Fibroblast of lung (primary cell): ENCODE results near the gene LRRC8D. TPM values are rescaled to one million over a fixed set of nuclear protein-coding genes. Genes with fewer than 3 reads are reported as not detected.
A peak's percentile ranks its signal among the peaks of the same experiment; 100 is the strongest.

Experiments
- DNase-seq, 2 donors: peaks; one replicate each; pipeline versions ENCODE4 v3.0.0 to v3.0.0-alpha.2; 2010; ENCODE audit warnings: low read depth in 2 of 2
- H2AFZ ChIP-seq: 2 replicates; pipeline ENCODE4 v1.5.1; 2012; ENCODE audit warnings: low read length, control low read depth, inconsistent platforms
- H3K27ac ChIP-seq: 2 replicates; pipeline ENCODE4 v1.5.1; 2011; ENCODE audit warnings: low read length, control low read depth; ENCODE audit not compliant: insufficient read depth
- H3K27me3 ChIP-seq: 2 replicates; pipeline ENCODE4 v1.5.1; 2011; ENCODE audit warnings: mild to moderate bottlenecking, low read length; ENCODE audit not compliant: control insufficient read depth, insufficient read depth
- H3K36me3 ChIP-seq: 2 replicates; pipeline ENCODE4 v1.5.1; 2011; ENCODE audit warnings: low read length; ENCODE audit not compliant: control insufficient read depth, insufficient read depth
- H3K4me1 ChIP-seq: 2 replicates; pipeline ENCODE4 v1.5.1; 2011; ENCODE audit warnings: low read length; ENCODE audit not compliant: control insufficient read depth, insufficient read depth; ENCODE audit errors: extremely low read depth
- H3K4me2 ChIP-seq: 2 replicates; pipeline ENCODE4 v1.5.1; 2011; ENCODE audit warnings: low read length, control low read depth; ENCODE audit not compliant: insufficient read depth; ENCODE audit errors: extremely low read depth
- H3K4me3 ChIP-seq, 4 experiments: fragments of 200-600 bp in 1 of 4; sonication (generic) in 1 of 4; replicated peaks in 1 of 4; 2 replicates each; pipeline ENCODE4 v1.5.1; 2011 to 2016; ENCODE audit warnings: low read length in 4 of 4, low read depth in 3 of 4, mild to moderate bottlenecking in 3 of 4, control low read depth in 2 of 4, inconsistent platforms in 1 of 4, mixed read lengths in 1 of 4; ENCODE audit not compliant: insufficient read depth in 1 of 4; ENCODE audit errors: control extremely low read depth in 1 of 4
- H3K79me2 ChIP-seq: 2 replicates; pipeline ENCODE4 v1.5.1; 2012; ENCODE audit warnings: mild to moderate bottlenecking, low read length, inconsistent platforms; ENCODE audit not compliant: control insufficient read depth, insufficient read depth
- H3K9ac ChIP-seq: 2 replicates; pipeline ENCODE4 v1.5.1; 2011; ENCODE audit warnings: mild to moderate bottlenecking, low read length, control low read depth; ENCODE audit not compliant: insufficient read depth
- H3K9me3 ChIP-seq: 2 replicates; pipeline ENCODE4 v1.5.1; 2012; ENCODE audit warnings: low read depth, low read length; ENCODE audit not compliant: control insufficient read depth, insufficient read depth
- H4K20me1 ChIP-seq: 2 replicates; pipeline ENCODE4 v1.5.1; 2011; ENCODE audit warnings: low read length; ENCODE audit not compliant: control insufficient read depth, insufficient read depth; ENCODE audit errors: extremely low read depth
- CTCF ChIP-seq, 2 donors: IDR thresholded peaks in 1 of 2; conservative IDR thresholded peaks in 1 of 2; 1 replicate in 1 of 2; 2 replicates in 1 of 2; pipeline ENCODE4 v1.5.1; 2011 to 2012; ENCODE audit warnings: low read length in 2 of 2, control low read depth in 1 of 2, inconsistent platforms in 1 of 2, low read depth in 1 of 2, mild to moderate bottlenecking in 1 of 2
- EZH2 ChIP-seq: IDR thresholded peaks from 2 replicates; pipeline ENCODE4 v1.5.1; 2012; ENCODE audit warnings: low read length, control low read depth, mild to moderate bottlenecking; ENCODE audit errors: missing control alignments
- polyA plus RNA-seq, 2 donors: library from polyadenylated mRNA; depleted of rRNA in 1 of 2; stranded (reverse) in 1 of 2; unstranded in 1 of 2; fragments of >200 nt; gene quantifications; 2 replicates each; pipeline ENCODE4 v1.2.1, GENCODE V29; 2011 to 2012; ENCODE audit warnings: missing spikeins in 1 of 2
- total RNA-seq: library from RNA; depleted of rRNA; stranded (reverse); fragments of >200 nt; gene quantifications from 2 replicates; pipeline ENCODE4 v1.2.1, GENCODE V29; 2014

LRRC8D gene
- total and polyA plus RNA-seq, 2 donors (not counting 1 experiment from before 2014, with no cell fraction given), result 41.0 to 58.1 TPM

DNA sequence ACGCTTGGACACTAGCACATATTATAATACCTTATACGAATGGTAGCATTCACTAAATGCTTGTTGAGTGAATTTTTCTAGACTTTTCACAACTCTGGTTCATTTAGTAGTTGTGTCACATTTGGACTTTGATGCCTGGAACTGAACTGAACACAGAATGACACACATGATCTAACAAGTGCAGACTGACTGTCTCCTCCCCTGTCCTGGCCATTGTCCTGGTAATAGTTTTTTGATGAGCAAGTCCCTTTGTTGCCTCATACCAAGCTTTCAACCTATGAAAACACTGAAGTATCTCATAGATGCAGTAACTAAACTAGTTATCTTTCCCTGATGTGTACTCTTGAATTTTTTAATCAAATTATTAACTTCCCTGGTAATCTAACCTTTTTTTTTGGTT is 66.4 kb downstream of the LRRC8D start:
- no peak overlapping the region for H3K27ac ChIP-seq
- H3K79me2 ChIP-seq, result no peaks in the 10 kb centered on the region
- no peak overlapping the region for H3K9ac ChIP-seq
- no peak overlapping the region for H2AFZ ChIP-seq
- peak in 1 of 2 donors; percentile 29 for DNase-seq
- no peak for TF ChIP-seq EZH2
- TF ChIP-seq CTCF (conservative IDR thresholded peaks at IDR 0.05 in 1 of 2, IDR thresholded peaks at IDR 0.05 in 1 of 2; ENCODE audit: low read depth in 1 of 2, low read length in 2 of 2), result no peak
- H3K4me3 ChIP-seq, result no peak overlapping the region
- H3K36me3 ChIP-seq, result no peaks in the 10 kb centered on the region
- no peaks in the 10 kb centered on the region for H3K27me3 ChIP-seq
- H3K4me1 ChIP-seq, result peaks cover 12% of the 10 kb centered on the region
- H3K4me2 ChIP-seq, result no peak overlapping the region
- H3K9me3 ChIP-seq, result no peaks in the 10 kb centered on the region
- no peaks in the 10 kb centered on the region for H4K20me1 ChIP-seq

DNA sequence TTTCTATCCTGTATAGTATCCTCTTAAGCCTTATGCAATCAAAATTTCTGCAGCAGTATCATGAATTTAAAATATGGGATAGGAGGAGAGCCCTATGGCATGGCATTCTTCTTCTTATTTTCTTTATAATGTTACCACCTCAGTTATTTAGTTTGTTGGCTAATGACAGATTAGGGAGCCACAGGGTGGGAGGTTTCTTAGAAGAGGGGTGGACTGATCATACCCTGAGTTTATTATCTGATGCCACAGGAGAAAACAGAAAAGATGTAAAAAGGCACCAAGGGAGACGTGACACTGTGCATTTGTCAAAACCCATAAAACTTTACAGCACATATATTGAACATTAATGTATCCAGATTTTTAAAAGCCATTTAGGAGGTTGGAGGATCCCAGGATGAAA is 66.9 kb downstream of the LRRC8D start:
- no peaks in the 10 kb centered on the region for H3K36me3 ChIP-seq
- DNase-seq, result no peak
- no peak overlapping the region for H3K27ac ChIP-seq
- H3K9me3 ChIP-seq, result no peaks in the 10 kb centered on the region
- no peaks in the 10 kb centered on the region for H3K79me2 ChIP-seq
- no peaks in the 10 kb centered on the region for H3K27me3 ChIP-seq
- no peaks in the 10 kb centered on the region for H4K20me1 ChIP-seq
- peaks cover 12% of the 10 kb centered on the region for H3K4me1 ChIP-seq
- H3K9ac ChIP-seq, result no peak overlapping the region
- H3K4me2 ChIP-seq, result no peak overlapping the region
- no peak overlapping the region for H2AFZ ChIP-seq
- TF ChIP-seq EZH2, result no peak
- no peak for TF ChIP-seq CTCF (conservative IDR thresholded peaks at IDR 0.05 in 1 of 2, IDR thresholded peaks at IDR 0.05 in 1 of 2; ENCODE audit: low read depth in 1 of 2, low read length in 2 of 2)
- no peak overlapping the region for H3K4me3 ChIP-seq

GRCh38 chr1:89888480-89889322 is 67.9 kb downstream of the LRRC8D start:
- no peak for TF ChIP-seq CTCF (conservative IDR thresholded peaks at IDR 0.05 in 1 of 2, IDR thresholded peaks at IDR 0.05 in 1 of 2; ENCODE audit: low read depth in 1 of 2, low read length in 2 of 2)
- no peak for TF ChIP-seq EZH2
- no peak overlapping the region for H3K4me3 ChIP-seq
- no peak overlapping the region for H2AFZ ChIP-seq
- no peaks in the 10 kb centered on the region for H3K27me3 ChIP-seq
- H3K36me3 ChIP-seq, result no peaks in the 10 kb centered on the region
- H3K79me2 ChIP-seq, result no peaks in the 10 kb centered on the region
- H3K9ac ChIP-seq, result no peak overlapping the region
- peak in 1 of 2 donors; percentile 43 for DNase-seq
- H4K20me1 ChIP-seq, result no peaks in the 10 kb centered on the region
- H3K9me3 ChIP-seq, result no peaks in the 10 kb centered on the region
- no peak overlapping the region for H3K27ac ChIP-seq
- no peak overlapping the region for H3K4me2 ChIP-seq
- H3K4me1 ChIP-seq, result peaks cover 12% of the 10 kb centered on the region
